Measurements from ENCODE around the gene WWOX.

DNA sequence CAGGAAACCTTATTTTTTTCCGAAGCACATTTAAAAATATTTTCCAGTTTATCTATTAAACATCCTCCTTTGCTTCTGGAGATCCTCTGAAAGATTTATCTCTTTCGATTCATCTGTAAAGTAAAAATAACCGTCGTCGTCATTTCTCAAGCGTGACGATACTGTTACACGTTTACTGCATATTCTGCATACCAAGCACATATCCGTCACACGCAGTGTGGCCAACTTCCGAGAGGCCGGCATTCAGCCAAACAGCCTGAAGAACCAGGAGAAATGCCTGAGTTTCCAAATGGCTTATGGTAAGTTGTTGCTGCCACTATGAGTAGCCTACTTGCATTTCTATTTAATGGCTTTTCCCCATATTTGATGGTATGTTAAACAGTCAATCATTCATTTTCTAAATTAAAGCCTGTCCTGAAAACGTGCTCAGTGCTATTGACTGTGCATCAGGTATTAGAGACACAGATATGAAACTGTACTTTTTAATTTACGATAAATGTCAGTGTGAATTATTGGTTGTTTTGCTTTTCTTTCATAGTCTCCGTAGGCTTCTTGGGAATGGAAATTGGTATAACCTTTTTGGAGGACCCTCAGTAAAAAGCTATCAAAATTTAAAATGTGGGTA, 275.7 kb downstream of the WWOX start:
- TF ChIP-seq, protein P1, sequence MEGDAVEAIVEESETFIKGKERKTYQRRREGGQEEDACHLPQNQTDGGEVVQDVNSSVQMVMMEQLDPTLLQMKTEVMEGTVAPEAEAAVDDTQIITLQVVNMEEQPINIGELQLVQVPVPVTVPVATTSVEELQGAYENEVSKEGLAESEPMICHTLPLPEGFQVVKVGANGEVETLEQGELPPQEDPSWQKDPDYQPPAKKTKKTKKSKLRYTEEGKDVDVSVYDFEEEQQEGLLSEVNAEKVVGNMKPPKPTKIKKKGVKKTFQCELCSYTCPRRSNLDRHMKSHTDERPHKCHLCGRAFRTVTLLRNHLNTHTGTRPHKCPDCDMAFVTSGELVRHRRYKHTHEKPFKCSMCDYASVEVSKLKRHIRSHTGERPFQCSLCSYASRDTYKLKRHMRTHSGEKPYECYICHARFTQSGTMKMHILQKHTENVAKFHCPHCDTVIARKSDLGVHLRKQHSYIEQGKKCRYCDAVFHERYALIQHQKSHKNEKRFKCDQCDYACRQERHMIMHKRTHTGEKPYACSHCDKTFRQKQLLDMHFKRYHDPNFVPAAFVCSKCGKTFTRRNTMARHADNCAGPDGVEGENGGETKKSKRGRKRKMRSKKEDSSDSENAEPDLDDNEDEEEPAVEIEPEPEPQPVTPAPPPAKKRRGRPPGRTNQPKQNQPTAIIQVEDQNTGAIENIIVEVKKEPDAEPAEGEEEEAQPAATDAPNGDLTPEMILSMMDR (IDR thresholded peaks at IDR 0.05) = no peak
- TF ChIP-seq POLR2A (IDR thresholded peaks at IDR 0.05) = no peak

All from right lobe of liver (tissue), 4 donors.